22Rv1 (cell line): ENCODE results near the gene ALPL.
"Not testable (repeated sequence)": the region's sequence is repeated elsewhere in the genome, so short reads cannot be mapped to it uniquely, and the experiment has no call there.

Experiments used
- H3K27ac ChIP-seq: fragments of 450-650 bp; 2 replicates; pipeline ENCODE4 v1.5.1; 2017
- ZFX ChIP-seq: fragments of 450-650 bp; IDR thresholded peaks from 2 replicates; pipeline ENCODE4 v1.6.1; 2017; ENCODE audit warnings: antibody characterized with exemption, borderline replicate concordance
- TF ChIP-seq, protein P1 (sequence below): fragments of 450-650 bp; IDR thresholded peaks from 2 replicates; pipeline ENCODE4 v1.5.1; 2017; ENCODE audit warnings: mild to moderate bottlenecking

The ALPL gene

GRCh38 chr1:21564521-21565095 lies 55.4 kb downstream of the ALPL start:
- TF ChIP-seq, protein P1, sequence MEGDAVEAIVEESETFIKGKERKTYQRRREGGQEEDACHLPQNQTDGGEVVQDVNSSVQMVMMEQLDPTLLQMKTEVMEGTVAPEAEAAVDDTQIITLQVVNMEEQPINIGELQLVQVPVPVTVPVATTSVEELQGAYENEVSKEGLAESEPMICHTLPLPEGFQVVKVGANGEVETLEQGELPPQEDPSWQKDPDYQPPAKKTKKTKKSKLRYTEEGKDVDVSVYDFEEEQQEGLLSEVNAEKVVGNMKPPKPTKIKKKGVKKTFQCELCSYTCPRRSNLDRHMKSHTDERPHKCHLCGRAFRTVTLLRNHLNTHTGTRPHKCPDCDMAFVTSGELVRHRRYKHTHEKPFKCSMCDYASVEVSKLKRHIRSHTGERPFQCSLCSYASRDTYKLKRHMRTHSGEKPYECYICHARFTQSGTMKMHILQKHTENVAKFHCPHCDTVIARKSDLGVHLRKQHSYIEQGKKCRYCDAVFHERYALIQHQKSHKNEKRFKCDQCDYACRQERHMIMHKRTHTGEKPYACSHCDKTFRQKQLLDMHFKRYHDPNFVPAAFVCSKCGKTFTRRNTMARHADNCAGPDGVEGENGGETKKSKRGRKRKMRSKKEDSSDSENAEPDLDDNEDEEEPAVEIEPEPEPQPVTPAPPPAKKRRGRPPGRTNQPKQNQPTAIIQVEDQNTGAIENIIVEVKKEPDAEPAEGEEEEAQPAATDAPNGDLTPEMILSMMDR, result no peak
- no peak for TF ChIP-seq ZFX
- H3K27ac ChIP-seq, result no peak overlapping the region

- TF ChIP-seq, protein P1, result no peak
- no peak for TF ChIP-seq ZFX
- no peak overlapping the region for H3K27ac ChIP-seq
Measured at GRCh38 chr1:21565285-21565684, 56.1 kb downstream of the ALPL start.

DNA sequence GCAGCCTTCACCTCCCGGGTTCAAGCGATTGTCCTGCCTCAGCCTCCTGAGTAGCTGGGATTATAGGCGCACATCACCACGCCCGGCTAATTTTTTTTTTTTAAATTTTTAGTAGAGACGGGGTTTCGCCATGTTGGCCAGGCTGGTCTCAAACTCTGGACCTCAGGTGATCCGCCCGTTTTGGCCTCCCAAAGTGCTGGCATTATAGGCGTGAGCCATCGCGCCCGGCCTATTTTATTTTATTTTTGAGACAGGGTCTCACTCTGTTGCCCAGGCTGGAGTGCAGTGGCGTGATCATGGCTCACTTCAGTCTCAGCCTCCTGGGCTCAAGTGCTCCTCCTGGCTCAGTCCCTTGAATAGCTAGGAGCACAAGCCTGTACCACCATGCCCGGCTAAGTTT lies 57.1 kb downstream of the ALPL start:
- H3K27ac ChIP-seq, result not testable (repeated sequence)

DNA sequence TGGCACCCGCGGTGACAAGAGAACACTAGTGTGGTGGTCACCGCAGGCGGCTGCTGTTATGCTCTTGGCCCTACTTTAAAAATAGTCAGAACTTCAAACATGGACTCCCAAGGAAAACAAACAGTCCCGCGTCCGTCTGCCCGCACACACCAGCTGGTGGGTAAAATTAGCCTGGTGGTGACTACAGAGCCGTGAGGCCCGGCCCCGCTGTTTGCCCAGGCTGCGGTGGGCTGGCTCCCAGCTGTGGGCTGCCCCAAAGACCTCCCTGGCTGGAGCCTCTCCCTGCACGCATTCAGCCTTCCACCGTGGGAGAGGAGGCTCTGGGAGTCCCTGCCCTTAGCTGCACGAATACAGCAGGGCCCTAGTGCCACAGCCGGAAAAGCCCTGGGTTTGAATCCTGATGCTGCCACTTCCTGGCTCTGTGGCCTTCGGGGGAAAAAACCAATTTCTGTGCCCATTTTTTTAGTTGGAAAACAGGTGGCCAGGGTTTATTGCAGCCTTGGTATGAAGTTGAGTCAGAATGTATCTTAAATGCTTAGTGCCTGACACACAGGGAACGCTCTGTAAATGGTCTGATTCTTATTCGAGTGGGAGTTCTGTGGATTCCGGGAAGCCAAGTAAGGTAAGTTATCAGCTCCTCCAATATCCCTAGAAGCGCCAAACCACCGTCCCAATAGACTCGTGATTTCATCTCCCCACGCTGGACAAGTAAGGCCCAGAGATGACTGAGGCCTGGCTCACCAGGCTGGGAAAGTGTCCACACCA lies 58.2 kb downstream of the ALPL start:
- TF ChIP-seq, protein P1, result no peak
- no peak for TF ChIP-seq ZFX
- H3K27ac ChIP-seq, result no peak overlapping the region

- no peak overlapping the region for H3K27ac ChIP-seq
Measured at GRCh38 chr1:21568006-21568746, 59.0 kb downstream of the ALPL start.

DNA sequence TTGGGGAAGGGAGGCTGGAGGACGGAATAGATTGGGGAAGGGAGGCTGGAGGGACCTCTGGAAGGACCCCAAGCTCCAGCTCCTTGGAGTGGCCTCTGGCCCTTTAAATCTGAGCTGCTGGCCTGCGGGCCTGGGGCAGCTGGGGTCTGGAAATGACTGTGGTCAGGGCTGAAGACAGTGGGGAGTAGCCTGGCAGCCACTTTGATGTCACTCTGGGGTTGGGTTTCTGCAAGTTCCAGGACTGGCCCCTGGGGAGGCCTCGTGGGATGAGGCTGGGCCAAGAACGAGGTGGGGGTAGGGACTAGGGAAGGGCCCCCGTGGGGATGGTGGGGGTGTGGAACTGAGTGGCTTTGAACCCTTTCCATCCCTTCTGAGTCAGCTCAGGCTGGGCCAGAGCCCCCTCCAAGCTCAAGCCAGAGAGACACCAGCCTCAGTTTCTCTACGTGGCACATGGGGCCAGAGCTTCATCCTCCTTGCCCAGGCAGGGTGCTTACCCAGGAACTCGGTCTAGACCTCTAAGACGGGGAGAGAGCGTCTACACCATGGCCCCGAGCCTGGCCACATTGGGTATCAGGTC lies 59.7 kb downstream of the ALPL start:
- no peak overlapping the region for H3K27ac ChIP-seq
- TF ChIP-seq, protein P1, result no peak
- TF ChIP-seq ZFX, result no peak

More at GRCh38 chr1:21568006-21568746, 59.0 kb downstream of the ALPL start:
- TF ChIP-seq, protein P1, result no peak
- no peak for TF ChIP-seq ZFX

GRCh38 chr1:21569820-21570527 lies 60.8 kb downstream of the ALPL start:
- TF ChIP-seq, protein P1, result no peak
- no peak for TF ChIP-seq ZFX
- H3K27ac ChIP-seq, result no peak overlapping the region
